Heart right ventricle (tissue), 16 donors: ENCODE data around the gene NR3C1. TPM values are rescaled to one million over a fixed set of nuclear protein-coding genes. Genes with fewer than 3 reads are reported as not detected.
A peak's percentile ranks its signal among the peaks of the same experiment; 100 is the strongest.

Experiments used
- ATAC-seq, 8 donors: fragments of 200-7000 bp; cut with Tn5 transposase; one replicate each; pipeline ENCODE4 v1.9.1; 2020; ENCODE audit warnings: mild to moderate bottlenecking in 8 of 8, moderate library complexity in 8 of 8, moderate number of reproducible peaks in 1 of 8
- DNase-seq, 2 donors: peaks; one replicate each; pipeline ENCODE4 v3.0.0-alpha.2; 2020
- H3K27ac ChIP-seq, 10 donors: fragments of 200-600 bp; sonication (generic) in 2 of 10; one replicate each; pipeline versions ENCODE4 v1.5.0 to v1.8.0; 2020 to 2022; ENCODE audit warnings: mild to moderate bottlenecking in 3 of 10
- H3K27me3 ChIP-seq, 7 donors: fragments of 200-600 bp; one replicate each; pipeline ENCODE4 v1.8.0; 2021 to 2022; ENCODE audit warnings: mild to moderate bottlenecking in 2 of 7
- H3K36me3 ChIP-seq, 9 donors: fragments of 200-600 bp; sonication (generic) in 1 of 9; one replicate each; pipeline versions ENCODE4 v1.5.0 to v1.8.0; 2020 to 2022; ENCODE audit warnings: mild to moderate bottlenecking in 2 of 9
- H3K4me1 ChIP-seq, 9 donors: fragments of 200-600 bp; sonication (generic) in 1 of 9; one replicate each; pipeline versions ENCODE4 v1.5.0 to v1.8.0; 2020 to 2022; ENCODE audit warnings: mild to moderate bottlenecking in 4 of 9
- H3K4me3 ChIP-seq, 10 donors: fragments of 200-600 bp; sonication (generic) in 2 of 10; one replicate each; pipeline versions ENCODE4 v1.5.0 to v1.8.0; 2020 to 2022; ENCODE audit warnings: mild to moderate bottlenecking in 7 of 10, moderate library complexity in 2 of 10
- H3K9me3 ChIP-seq, 11 donors: fragments of 200-600 bp in 10 of 11; sonication (generic) in 2 of 11; one replicate each; pipeline versions ENCODE4 v1.5.0 to v1.8.0; 2013 to 2022; ENCODE audit warnings: mild to moderate bottlenecking in 2 of 11, control low read depth in 1 of 11, moderate library complexity in 1 of 11
- WGBS, 2 donors: extraction: QIAGEN DNeasy Blood & Tissue Kit; methylation state at CpG; one replicate each; pipeline ENCODE4 v1.1.7; 2013; ENCODE audit warnings: inconsistent platforms in 1 of 2; 5-methylcytosine and 5-hydroxymethylcytosine counted together
- intact Hi-C, 10 donors: fragments of 100-400 bp; cut with DNase I; formaldehyde crosslinking; loops; one replicate each; pipeline versions ENCODE4 v1.11.1 to v1.14.2; 2022
- polyA plus RNA-seq, 2 donors: library from polyadenylated mRNA; stranded (reverse); fragments of 200-250 nt; gene quantifications; one replicate each; pipeline ENCODE4 v1.2.3, GENCODE V29; 2013
- total RNA-seq, 10 donors: library from RNA; stranded (reverse); fragmentation: NEBNext Ultra II Directional in 3 of 10; extraction: Animal tissue kit (Norgen Biotek cat#: 25700) in 3 of 10; gene quantifications; one replicate each; pipeline versions ENCODE4 v1.2.1 to v1.2.4, GENCODE V29; 2021 to 2023
- TF ChIP-seq, protein P1 (sequence below), 9 donors: fragments of 200-600 bp; sonication (generic) in 2 of 9; IDR thresholded peaks; one replicate each; pipeline versions ENCODE4 v1.5.0 to v1.8.0; 2021 to 2022; ENCODE audit warnings: antibody characterized with exemption in 9 of 9, mild to moderate bottlenecking in 5 of 9, moderate library complexity in 1 of 9
- donor health status: Arrhythmogenic right ventricular cardiomyopathy.
- donor health status: ischemic (EF 13 %, LVEDD 7.1; RV severe dilation, severe dysfunction).
- donor health status: healthy with polysubstance abuse.
- donor health status: DM: no; HTN: yes; CAD: no.
- donor health status: DM: no; HTN: no; CAD: no.
- donor health status: ischemic (EF 25% LVEDD 6.9; RV normal size, moderate dysfunction).
- donor health status: ischemic (EF 25% LVEDD 5.7; RV mildly dilated, moderate dysfunction).
- donor health status: healthy.
- donor health status: DM: yes; HTN: yes; CAD: no.
- donor health status: Ischemic cardiomyopathy.
- donor health status: ischemic (EF 35%, LVEDD 5.7; RV mildly dilated, moderate dysfunction).
- donor health status: nonischemic (EF 11% LVEDD 7.7; RV severe dilation, severe dysfunction).
- donor health status: DM: yes; HTN: yes; CAD: no.
- donor health status: PGD.
- donor health status: ischemic (EF 29% LVEDD 5.4; RV normal size, mild dysfunction).
- donor health status: nonischemic (EF 23%, LVEDD 6.1; RV moderate dilation, normal function).

NR3C1 gene
- total and polyA plus RNA-seq, 12 donors = 11.0 to 62.3 (median 44.6) TPM

DNA sequence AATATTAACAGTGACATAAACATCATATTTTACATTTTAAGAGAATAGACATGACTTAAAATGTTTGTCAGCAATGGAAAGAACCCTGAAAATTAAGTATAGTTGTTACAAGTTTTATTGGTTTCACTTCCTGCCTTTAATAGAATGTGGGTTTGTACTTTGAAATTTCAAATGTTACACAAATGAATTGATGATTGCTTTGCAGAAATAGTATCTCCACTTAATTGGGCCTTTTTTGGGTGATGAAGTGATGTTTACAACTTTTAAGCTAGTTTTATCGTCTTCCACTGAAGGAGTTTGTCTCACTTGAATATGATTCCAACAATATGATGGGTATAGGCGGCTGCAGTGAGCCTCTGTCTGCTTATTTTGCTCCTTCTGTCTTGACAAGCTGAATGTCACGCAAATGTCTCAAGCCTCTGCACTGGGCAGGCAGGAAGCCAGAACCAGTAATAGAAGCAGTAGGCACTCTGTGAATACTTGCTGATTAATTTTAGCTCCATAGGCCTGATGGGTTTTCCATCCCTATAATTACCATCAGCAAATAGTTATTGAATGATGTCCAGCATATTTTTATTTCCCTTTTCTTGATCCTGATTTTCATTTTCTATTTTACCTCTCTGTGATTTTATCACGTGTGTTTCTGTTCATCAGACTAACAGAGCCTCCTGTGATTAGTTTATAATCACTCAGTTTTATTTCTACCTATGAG is 10.6 kb upstream of the NR3C1 start:
- H3K9me3 ChIP-seq = no peaks in the 10 kb centered on the region
- peaks cover 0 to 21% (median 12%) of the 10 kb centered on the region in 9 donors for H3K4me1 ChIP-seq
- 33 to 43% methylated on average over 4 of the region's 4 CpGs for WGBS, 2 donors
- peak in 6 of 8 donors; percentile 49 to 90 (median 66) for ATAC-seq
- intact Hi-C loops = loop anchor here in 4 of 10 donors (5.0 to 10.0 kb wide), 4 partner anchors 83 to 413 kb away; no protein-coding TSS in a partner anchor
- no peaks in the 10 kb centered on the region for H3K27me3 ChIP-seq
- peak; percentile 17 to 20 for DNase-seq
- no peak overlapping the region for H3K4me3 ChIP-seq
- TF ChIP-seq, protein P1, sequence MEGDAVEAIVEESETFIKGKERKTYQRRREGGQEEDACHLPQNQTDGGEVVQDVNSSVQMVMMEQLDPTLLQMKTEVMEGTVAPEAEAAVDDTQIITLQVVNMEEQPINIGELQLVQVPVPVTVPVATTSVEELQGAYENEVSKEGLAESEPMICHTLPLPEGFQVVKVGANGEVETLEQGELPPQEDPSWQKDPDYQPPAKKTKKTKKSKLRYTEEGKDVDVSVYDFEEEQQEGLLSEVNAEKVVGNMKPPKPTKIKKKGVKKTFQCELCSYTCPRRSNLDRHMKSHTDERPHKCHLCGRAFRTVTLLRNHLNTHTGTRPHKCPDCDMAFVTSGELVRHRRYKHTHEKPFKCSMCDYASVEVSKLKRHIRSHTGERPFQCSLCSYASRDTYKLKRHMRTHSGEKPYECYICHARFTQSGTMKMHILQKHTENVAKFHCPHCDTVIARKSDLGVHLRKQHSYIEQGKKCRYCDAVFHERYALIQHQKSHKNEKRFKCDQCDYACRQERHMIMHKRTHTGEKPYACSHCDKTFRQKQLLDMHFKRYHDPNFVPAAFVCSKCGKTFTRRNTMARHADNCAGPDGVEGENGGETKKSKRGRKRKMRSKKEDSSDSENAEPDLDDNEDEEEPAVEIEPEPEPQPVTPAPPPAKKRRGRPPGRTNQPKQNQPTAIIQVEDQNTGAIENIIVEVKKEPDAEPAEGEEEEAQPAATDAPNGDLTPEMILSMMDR (IDR thresholded peaks at IDR 0.05) = no peak
- peak overlapping the region in 3 of 10 donors; percentile 26 to 47 (median 32) for H3K27ac ChIP-seq
- no peaks in the 10 kb centered on the region for H3K36me3 ChIP-seq

DNA sequence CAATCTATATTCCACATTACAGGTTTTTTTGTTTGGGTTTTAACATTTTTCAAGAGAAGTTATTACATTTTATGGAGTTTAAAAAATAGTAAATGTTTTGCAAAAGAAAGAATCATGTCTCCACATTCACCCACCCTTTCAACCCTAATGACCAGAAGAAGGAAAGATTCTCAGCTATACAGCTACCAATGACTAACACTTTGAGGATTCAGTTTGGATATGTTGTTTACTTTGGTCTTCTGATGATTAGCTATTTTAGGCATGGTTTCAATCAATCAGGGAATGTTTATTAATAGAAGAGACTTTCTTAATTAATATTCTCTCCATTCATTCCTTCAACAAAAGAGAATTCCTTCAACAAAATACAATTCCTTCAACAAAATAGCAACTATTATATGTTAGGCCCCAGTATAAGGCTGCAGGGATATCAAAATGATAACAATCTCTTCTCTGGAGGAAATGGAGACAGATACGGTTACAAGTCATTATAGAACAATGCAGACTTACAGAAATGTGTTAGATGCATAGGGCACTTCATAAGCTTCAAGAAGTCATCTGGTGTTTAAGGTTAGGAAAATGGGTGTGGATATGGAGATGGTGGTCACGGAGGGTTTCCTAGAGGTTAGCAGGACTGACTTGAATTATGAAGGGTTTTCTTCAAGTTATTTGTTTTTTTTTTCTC is 9.3 kb upstream of the NR3C1 start:
- no peaks in the 10 kb centered on the region for H3K36me3 ChIP-seq
- 86 to 91% methylated on average over 2 of the region's 2 CpGs for WGBS, 2 donors
- no peak overlapping the region for H3K4me3 ChIP-seq
- peaks cover 0 to 16% (median 12%) of the 10 kb centered on the region in 9 donors for H3K4me1 ChIP-seq
- H3K27ac ChIP-seq = no peak overlapping the region
- H3K27me3 ChIP-seq = no peaks in the 10 kb centered on the region
- no peaks in the 10 kb centered on the region for H3K9me3 ChIP-seq
- TF ChIP-seq, protein P1 (IDR thresholded peaks at IDR 0.05) = no peak
- ATAC-seq (no peak), DNase-seq (no peak)
- intact Hi-C loops = loop anchor here in 4 of 10 donors (5.0 to 10.0 kb wide), 4 partner anchors 84 to 414 kb away; no protein-coding TSS in a partner anchor

GRCh38 chr5:143409926-143410325 is 6.4 kb upstream of the NR3C1 start:
- H3K27ac ChIP-seq = no peak overlapping the region
- H3K9me3 ChIP-seq = no peaks in the 10 kb centered on the region
- DNase-seq (no peak), ATAC-seq (no peak)
- intact Hi-C loops = loop anchor here in 9 of 10 donors (5.0 to 10.0 kb wide), 12 partner anchors 87 to 735 kb away; no protein-coding TSS in a partner anchor
- H3K27me3 ChIP-seq = no peaks in the 10 kb centered on the region
- 93 to 96% methylated on average over 2 of the region's 2 CpGs for WGBS, 2 donors
- TF ChIP-seq, protein P1 (IDR thresholded peaks at IDR 0.05) = no peak
- no peaks in the 10 kb centered on the region for H3K36me3 ChIP-seq
- peaks cover 0 to 19% (median 12%) of the 10 kb centered on the region in 9 donors for H3K4me1 ChIP-seq
- H3K4me3 ChIP-seq = no peak overlapping the region

DNA sequence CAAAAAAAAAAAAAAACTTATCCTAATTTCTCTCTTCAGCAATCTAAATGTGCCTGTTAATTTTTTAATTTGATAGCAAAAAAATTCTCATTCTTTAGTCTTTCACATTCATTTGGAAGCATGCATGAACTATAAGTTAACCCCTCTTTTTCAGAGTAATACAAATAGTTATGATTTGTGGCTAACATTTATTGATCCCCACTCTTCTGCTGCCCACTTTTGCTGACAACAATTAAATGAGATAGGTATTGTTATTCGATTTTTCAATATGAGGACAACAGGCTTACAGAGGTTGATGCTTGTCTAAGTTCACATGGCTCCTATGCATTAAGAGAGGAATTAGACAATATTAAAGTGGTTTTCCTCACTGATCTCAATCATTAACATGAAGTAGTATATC is 2.9 kb upstream of the NR3C1 start:
- H3K9me3 ChIP-seq = no peaks in the 10 kb centered on the region
- no peaks in the 10 kb centered on the region for H3K27me3 ChIP-seq
- ATAC-seq = no peak
- WGBS, 2 donors = 100% methylated on average over 1 of the region's 1 CpG
- intact Hi-C loops = loop anchor here in 8 of 10 donors (5.0 to 10.0 kb wide), 11 partner anchors 192 to 738 kb away; no protein-coding TSS in a partner anchor
- TF ChIP-seq, protein P1 (IDR thresholded peaks at IDR 0.05) = no peak
- H3K4me3 ChIP-seq = no peak overlapping the region
- no peak overlapping the region for H3K27ac ChIP-seq
- H3K36me3 ChIP-seq = no peaks in the 10 kb centered on the region
- DNase-seq = no peak
- peaks cover 0 to 13% (median 0%) of the 10 kb centered on the region in 9 donors for H3K4me1 ChIP-seq
